MG63 (cell line): ENCODE data around the gene KANK4. TPM values are rescaled to one million over a fixed set of nuclear protein-coding genes. Genes with fewer than 3 reads are reported as not detected.

ENCODE experiments used
- DNase-seq: peaks from one replicate; pipeline ENCODE4 v3.0.0-alpha.2; 2020
- H3K27me3 ChIP-seq: fragments of 250-450 bp; sonication (Bioruptor Pico); 2 replicates; pipeline ENCODE4 v1.5.1; 2020; ENCODE audit warnings: mild to moderate bottlenecking, moderate library complexity
- H3K36me3 ChIP-seq: fragments of 250-450 bp; sonication (Bioruptor Pico); 2 replicates; pipeline ENCODE4 v1.5.1; 2020; ENCODE audit warnings: mild to moderate bottlenecking, moderate library complexity
- H3K4me3 ChIP-seq: fragments of 250-450 bp; sonication (Bioruptor Pico); 2 replicates; pipeline ENCODE4 v1.5.1; 2020; ENCODE audit warnings: mild to moderate bottlenecking, moderate library complexity
- H3K9me3 ChIP-seq: fragments of 250-450 bp; sonication (Bioruptor Pico); 2 replicates; pipeline ENCODE4 v1.5.1; 2020; ENCODE audit warnings: mild to moderate bottlenecking, moderate library complexity
- total RNA-seq: library from RNA; depleted of rRNA; stranded (reverse); fragments of >200 nt; shearing (Covaris generic); gene quantifications from 2 replicates; pipeline ENCODE4 v1.2.3, GENCODE V29; 2014; ENCODE audit warnings: low replicate concordance; rRNA removed

Gene KANK4
- total RNA-seq: not detected in 2 replicates

- Histone ChIP-seq H3K27me3 (peaks cover 16% of the 10 kb centered on the region), H3K4me3 (peak within 1 kb of the TSS; percentile 18; the same call in 1 of the 2 replicates), H3K36me3 (no peaks in the 10 kb centered on the region), H3K9me3 (no peaks in the 10 kb centered on the region)
- DNase-seq: peak; percentile 41
These were observed at the start of gene KANK4 for GRCh38 chr1:62318756-62319544. Gene KANK4, minus strand, starts transcription at chr1:62319434. Its CDS starts 37,870 bp downstream, at chr1:62281564.

DNA sequence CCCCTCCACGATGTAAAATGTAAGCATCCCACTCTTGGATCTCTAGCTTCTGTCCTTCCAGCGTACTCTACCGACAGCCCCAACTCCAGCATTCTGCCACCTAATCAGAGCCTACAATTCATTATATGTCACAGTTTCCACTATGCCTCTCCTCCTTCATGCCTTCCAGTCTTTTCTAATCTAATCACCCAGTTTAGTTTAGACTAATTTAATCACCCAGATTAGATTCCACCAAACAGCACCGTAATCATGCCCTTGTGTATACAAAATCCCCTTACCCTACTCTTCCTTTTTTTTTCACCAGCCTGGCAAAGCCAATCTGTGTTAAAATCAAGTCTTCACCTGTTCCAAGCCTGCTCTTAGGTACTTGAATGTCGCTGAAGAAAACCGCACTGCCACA is 49.8 kb upstream of the KANK4 start:
- no peak for DNase-seq
- no peaks in the 10 kb centered on the region for H3K36me3 ChIP-seq
- H3K27me3 ChIP-seq: peaks cover 3% of the 10 kb centered on the region; the same call in 1 of the 2 replicates
- no peak overlapping the region for H3K4me3 ChIP-seq
- no peaks in the 10 kb centered on the region for H3K9me3 ChIP-seq

DNA sequence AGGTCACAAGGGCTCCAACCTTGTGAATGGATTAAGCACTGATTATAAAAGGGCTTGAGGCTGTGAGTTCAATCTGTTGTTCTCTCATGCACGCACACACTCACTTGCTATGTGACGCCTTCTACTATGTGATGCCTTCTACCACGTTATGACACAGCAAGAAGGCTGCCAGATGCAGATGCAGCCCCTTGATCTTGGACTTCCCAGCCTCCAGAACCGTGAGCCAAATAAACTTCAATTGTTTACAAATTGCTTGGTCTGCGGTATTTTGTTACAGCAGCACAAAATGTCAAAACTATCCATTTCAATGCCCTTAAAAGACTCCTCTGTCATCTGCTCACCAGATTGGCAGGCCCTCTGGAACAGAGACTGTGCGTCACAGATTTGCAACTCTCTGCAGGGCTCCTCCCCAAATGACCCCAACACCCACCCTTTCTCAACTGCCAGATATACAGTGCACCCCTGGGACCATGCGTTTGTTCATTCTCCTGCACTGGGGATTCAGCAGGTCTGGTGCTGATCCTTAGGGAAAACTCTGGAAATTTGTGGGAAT is 47.8 kb upstream of the KANK4 start:
- DNase-seq: no peak
- Histone ChIP-seq H3K4me3 (no peak overlapping the region), H3K9me3 (no peaks in the 10 kb centered on the region), H3K27me3 (peaks cover 3% of the 10 kb centered on the region; the same call in 1 of the 2 replicates), H3K36me3 (no peaks in the 10 kb centered on the region)

GRCh38 chr1:62364721-62365120 is 45.5 kb upstream of the KANK4 start:
- no peak for DNase-seq
- Histone ChIP-seq H3K4me3 (no peak overlapping the region), H3K9me3 (no peaks in the 10 kb centered on the region), H3K36me3 (no peaks in the 10 kb centered on the region), H3K27me3 (peaks cover 3% of the 10 kb centered on the region; the same call in 1 of the 2 replicates)

GRCh38 chr1:62362926-62363325 is 43.7 kb upstream of the KANK4 start:
- no peaks in the 10 kb centered on the region for H3K27me3 ChIP-seq
- no peaks in the 10 kb centered on the region for H3K9me3 ChIP-seq
- H3K4me3 ChIP-seq: no peak overlapping the region
- DNase-seq: no peak
- no peaks in the 10 kb centered on the region for H3K36me3 ChIP-seq

- Histone ChIP-seq H3K4me3 (no peak overlapping the region), H3K36me3 (no peaks in the 10 kb centered on the region), H3K9me3 (no peaks in the 10 kb centered on the region), H3K27me3 (no peaks in the 10 kb centered on the region)
- no peak for DNase-seq
These were observed 43.1 kb upstream of the KANK4 start for GRCh38 chr1:62362061-62362917.

DNA sequence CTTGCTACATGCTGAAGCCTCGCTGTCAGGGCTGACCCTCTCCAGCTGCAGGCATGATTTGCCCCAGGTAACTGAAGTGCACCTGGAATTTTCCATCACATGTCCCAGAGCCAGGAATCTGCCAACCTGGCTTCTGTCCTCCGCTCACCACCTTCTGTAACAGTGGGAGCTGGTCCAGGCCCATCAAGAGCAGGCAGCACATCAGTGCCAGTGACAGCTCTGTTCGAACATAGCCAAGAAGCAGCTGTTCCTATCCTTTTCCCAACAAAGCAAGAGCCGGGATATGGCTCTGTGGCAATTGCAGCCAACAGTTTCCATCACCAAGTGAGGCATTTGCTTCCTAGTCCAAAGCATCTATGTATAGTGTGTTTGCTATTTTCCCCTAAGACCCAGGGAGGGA is 42.2 kb upstream of the KANK4 start:
- H3K4me3 ChIP-seq: no peak overlapping the region
- H3K36me3 ChIP-seq: no peaks in the 10 kb centered on the region
- H3K9me3 ChIP-seq: no peaks in the 10 kb centered on the region
- no peak for DNase-seq
- no peaks in the 10 kb centered on the region for H3K27me3 ChIP-seq

- no peaks in the 10 kb centered on the region for H3K9me3 ChIP-seq
- DNase-seq: no peak
- no peaks in the 10 kb centered on the region for H3K27me3 ChIP-seq
- no peak overlapping the region for H3K4me3 ChIP-seq
- H3K36me3 ChIP-seq: no peaks in the 10 kb centered on the region
These were observed 39.6 kb upstream of the KANK4 start for GRCh38 chr1:62358665-62359373.

DNA sequence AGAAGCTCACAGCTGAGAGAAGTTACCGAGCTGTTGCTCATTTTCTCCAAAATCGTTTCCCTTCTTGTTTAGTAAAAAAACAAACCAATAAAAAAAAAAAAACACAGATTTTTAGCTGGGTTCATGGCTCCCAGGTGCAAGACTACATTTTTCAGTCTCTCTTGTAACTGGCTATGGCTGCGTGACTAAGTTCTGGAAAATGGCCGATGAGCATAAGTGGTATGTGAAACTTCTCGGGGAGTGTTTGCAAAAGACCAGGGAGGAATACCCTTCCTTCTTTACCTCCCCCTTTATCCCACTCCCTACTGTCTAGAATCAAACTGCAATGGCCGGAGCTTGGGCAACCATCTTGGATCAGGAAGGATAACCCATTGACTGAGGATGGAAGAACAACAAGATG is 38.7 kb upstream of the KANK4 start:
- no peaks in the 10 kb centered on the region for H3K27me3 ChIP-seq
- DNase-seq: no peak
- H3K4me3 ChIP-seq: no peak overlapping the region
- H3K36me3 ChIP-seq: no peaks in the 10 kb centered on the region
- no peaks in the 10 kb centered on the region for H3K9me3 ChIP-seq

DNA sequence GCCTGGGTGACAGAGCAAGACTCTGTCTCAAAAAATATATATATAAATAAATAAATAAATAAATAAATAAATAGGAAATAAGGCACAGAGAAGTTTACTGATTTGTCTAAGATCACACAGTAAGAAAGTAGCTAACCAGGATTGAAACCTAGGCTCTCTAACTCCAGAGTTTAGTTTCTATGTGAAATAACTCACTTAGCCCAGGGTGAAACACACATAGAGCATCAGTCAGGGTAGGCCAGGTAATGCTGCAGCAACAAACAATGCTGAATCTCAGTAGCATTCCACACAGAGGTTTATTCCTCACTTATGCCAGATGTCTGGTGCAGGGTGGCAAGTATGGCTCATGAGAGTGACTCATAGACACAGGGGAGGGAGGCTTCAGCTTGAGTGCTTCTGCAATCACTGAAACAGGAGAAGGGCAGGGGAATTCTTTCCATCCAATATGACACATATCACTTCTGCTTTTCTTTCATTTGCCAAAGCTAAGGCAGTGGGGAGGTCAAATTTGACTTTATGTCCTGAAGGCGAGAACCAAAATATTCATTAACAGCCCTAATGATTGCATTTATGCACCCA is 37.1 kb upstream of the KANK4 start:
- Histone ChIP-seq H3K36me3 (no peaks in the 10 kb centered on the region), H3K9me3 (no peaks in the 10 kb centered on the region), H3K4me3 (no peak overlapping the region), H3K27me3 (no peaks in the 10 kb centered on the region)
- peak; percentile 73 for DNase-seq

DNA sequence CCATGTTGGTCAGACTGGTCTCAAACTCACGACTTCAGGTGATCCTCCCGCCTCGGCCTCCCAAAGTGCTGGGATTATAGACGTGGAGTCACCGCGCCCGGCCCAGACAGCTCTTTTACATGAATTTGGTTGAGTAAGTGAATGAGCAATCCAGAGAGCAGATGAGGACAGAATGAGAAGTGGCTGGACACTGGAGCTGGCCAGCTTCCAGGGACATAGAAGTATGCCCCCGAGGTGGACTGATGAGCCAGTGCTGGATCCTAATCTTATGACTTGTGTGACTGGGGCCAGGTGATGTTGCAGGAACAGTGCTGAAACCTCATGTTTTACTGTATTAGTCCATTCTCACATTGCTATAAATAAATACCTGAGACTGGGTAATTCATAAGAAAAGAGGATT is 35.9 kb upstream of the KANK4 start:
- no peak overlapping the region for H3K4me3 ChIP-seq
- no peaks in the 10 kb centered on the region for H3K27me3 ChIP-seq
- H3K9me3 ChIP-seq: no peaks in the 10 kb centered on the region
- no peaks in the 10 kb centered on the region for H3K36me3 ChIP-seq
- DNase-seq: no peak

GRCh38 chr1:62353853-62354252 is 34.6 kb upstream of the KANK4 start:
- H3K36me3 ChIP-seq: no peaks in the 10 kb centered on the region
- H3K4me3 ChIP-seq: no peak overlapping the region
- no peaks in the 10 kb centered on the region for H3K9me3 ChIP-seq
- H3K27me3 ChIP-seq: no peaks in the 10 kb centered on the region
- no peak for DNase-seq

DNA sequence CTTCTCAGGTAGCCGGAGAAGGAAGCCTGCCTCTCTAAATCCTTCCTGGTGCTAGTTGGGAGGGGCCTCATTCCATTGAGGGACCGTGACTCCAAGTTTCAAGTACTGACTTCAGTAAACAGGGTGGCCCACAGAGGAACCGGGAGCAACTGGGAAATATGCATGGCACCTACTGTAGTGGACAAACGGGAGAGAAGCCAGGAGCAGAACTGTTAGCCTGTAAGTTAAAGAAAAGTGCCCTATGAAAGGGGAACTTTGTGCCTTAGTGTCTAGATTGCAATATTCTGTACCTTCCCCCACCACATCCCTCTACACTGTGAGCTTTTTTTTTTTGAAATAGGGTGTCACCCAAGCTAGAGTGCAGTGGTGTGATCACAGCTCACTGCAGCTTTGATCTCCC is 33.2 kb upstream of the KANK4 start:
- no peak for DNase-seq
- no peaks in the 10 kb centered on the region for H3K27me3 ChIP-seq
- no peaks in the 10 kb centered on the region for H3K9me3 ChIP-seq
- no peak overlapping the region for H3K4me3 ChIP-seq
- H3K36me3 ChIP-seq: no peaks in the 10 kb centered on the region

- no peaks in the 10 kb centered on the region for H3K27me3 ChIP-seq
- H3K9me3 ChIP-seq: no peaks in the 10 kb centered on the region
- no peak overlapping the region for H3K4me3 ChIP-seq
- H3K36me3 ChIP-seq: no peaks in the 10 kb centered on the region
- no peak for DNase-seq
These were observed 30.4 kb upstream of the KANK4 start for GRCh38 chr1:62349470-62350233.

DNA sequence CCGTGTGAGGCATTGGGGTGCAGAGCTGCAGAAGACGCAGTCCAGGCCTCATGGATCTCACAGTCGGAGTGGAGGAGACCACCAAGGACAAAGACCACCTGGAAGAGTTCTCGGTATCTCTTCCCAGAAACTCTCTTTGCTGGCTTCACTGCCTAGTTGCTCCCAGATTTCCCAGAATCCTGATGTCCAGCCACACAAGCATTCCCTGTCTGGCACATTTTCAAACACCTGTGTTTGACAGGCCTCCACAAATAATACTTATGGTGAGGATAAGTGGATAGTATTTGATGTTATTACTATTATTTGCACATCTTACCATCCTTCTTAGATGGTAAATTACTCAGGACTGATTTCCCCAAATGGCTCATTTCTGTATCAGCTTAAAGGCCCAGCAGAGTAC is 27.7 kb upstream of the KANK4 start:
- no peaks in the 10 kb centered on the region for H3K27me3 ChIP-seq
- no peak for DNase-seq
- H3K36me3 ChIP-seq: no peaks in the 10 kb centered on the region
- H3K9me3 ChIP-seq: no peaks in the 10 kb centered on the region
- H3K4me3 ChIP-seq: no peak overlapping the region

DNA sequence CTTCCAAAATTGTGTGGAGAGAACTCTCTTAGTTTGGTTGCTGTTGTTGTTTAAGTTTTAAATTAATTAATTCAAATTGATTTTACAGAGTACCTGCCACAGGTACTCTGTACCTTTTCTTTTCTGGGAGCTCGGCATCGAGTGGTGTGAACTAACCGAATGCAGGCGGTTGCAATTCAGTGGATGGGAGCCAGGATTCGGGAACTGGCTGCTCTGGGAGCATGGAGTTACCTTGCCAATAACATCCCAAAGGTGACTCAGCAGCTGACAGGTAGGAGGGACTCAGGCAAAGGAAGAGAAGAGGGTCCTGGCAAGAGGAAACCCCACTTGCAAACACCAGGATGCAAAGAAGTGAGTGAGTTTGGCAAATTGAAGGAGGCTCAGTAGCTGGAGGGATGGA is 24.7 kb upstream of the KANK4 start:
- Histone ChIP-seq H3K27me3 (no peaks in the 10 kb centered on the region), H3K9me3 (no peaks in the 10 kb centered on the region), H3K4me3 (no peak overlapping the region), H3K36me3 (no peaks in the 10 kb centered on the region)
- no peak for DNase-seq
